Measurements from ENCODE around the gene BRI3.

- TF ChIP-seq NRF1 (conservative IDR thresholded peaks at IDR 0.05; ENCODE audit: low read depth, low read length) (no peak), SUZ12 (IDR thresholded peaks at IDR 0.05; ENCODE audit: unreplicated experiment) (no peak), EGR1 (IDR thresholded peaks at IDR 0.05; ENCODE audit: borderline replicate concordance in 1 of 2, low read depth in 2 of 2, low read length in 2 of 2) (no peak), EZH2 (IDR thresholded peaks at IDR 0.05; ENCODE audit: borderline replicate concordance, control insufficient read depth, low read depth, low read length) (no peak), MXI1 (IDR thresholded peaks at IDR 0.05; ENCODE audit: low read depth, low read length) (no peak), POLR2A (IDR thresholded peaks at IDR 0.05; ENCODE audit: low read depth, low read length) (no peak), CHD1 (IDR thresholded peaks at IDR 0.05; ENCODE audit: low read depth, low read length) (no peak)
Measured at GRCh38 chr7:98282703-98283102, 1.2 kb downstream of the BRI3 start.

Measured in GM12878 (cell line).